GM21723 (cell line): ENCODE results near the gene CRYZL1.
"Not testable (repeated sequence)": the region's sequence is repeated elsewhere in the genome, so short reads cannot be mapped to it uniquely, and the experiment has no call there.

Source experiments
- ATAC-seq: cut with Tn5 transposase; IDR thresholded peaks from one replicate; pipeline ENCODE4 v1.9.1; 2021; ENCODE audit warnings: mild to moderate bottlenecking, moderate library complexity; ENCODE audit not compliant: unreplicated experiment

Gene CRYZL1

DNA sequence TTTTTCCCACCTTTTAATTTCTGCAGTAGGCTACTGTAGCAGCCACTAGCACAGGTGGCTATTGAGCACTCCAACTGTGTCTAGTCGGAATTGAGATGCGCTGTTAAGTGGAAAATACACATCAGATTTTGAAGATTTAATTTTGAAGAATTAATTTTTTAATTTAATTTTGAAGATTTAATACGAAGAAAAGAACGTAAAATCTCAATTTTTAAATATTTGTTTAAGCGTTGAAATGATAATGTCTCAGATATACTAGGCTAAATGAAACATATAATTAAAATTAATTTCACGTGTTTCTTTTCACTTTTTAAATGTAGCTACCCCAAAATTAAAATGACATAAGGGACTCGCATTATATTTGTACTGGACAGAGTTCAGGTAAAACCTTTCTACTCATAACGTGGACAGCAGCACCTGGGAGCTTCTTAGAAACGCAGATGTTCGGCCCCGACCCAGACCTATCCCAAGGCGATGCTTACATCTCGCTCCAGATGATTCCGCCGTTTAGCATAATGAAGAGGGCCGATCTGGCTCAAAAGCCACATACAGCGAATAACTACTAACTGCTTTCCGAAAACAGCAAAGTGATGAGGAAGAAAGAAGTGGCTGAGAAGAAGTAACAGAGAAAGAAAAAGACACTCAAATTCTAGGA is 717 bp downstream of the CRYZL1 start:
- no peak for ATAC-seq

DNA sequence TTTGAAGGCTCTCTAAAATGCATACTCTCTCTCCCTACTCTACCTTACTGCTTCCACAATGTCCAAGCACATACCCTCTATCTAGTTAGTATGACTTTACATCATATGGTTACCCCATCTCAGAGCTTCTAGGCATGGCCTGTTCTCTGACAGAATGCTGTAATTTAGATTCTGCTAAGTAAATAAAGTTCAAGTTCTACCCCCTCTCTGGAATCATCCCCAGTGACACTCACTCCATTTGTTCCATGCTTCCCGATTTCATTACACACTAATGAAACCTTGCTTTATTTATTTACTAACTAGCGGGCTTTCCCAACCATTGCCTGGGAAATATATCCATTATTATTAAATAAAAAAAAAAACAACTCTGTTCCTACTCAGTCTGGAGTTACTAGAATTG is 7.3 kb downstream of the CRYZL1 start:
- no peak for ATAC-seq

DNA sequence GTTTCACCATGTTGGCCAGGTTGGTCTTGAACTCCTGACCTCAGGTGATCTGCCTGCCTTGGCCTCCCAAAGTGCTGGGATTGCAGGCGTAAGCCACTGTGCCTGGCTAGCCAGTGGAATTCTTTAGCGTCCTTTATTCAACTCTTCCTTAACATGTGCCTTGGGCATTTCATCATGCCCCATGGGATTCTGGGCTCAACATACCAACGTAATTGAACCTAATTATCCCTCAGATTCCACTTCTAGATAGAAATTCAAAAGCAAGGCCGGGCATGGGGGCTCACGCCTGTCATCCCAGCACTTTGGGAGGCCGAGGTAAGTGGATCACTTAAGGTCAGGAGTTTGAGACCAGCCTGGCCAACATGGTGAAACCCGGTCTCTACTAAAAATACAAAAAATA is 15.4 kb downstream of the CRYZL1 start:
- not testable (repeated sequence) for ATAC-seq

DNA sequence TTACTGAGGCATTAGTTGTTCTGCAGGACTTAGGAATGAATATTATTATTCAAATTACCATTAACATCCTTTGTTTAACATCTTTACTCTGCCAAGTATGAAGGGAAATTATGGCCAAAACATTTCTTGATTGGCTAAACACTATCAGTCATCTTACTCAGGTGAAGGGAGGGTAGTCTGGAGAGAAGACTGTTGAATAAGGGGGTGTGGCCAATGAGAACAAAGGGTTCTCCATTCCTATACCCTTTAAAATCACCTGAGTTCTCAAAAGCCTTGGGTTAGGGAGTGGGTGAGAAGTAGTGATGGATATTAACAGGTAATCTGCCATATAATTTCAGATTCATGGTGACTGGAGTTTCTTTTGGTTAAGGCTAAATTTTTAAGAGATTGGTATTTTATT is 19.3 kb downstream of the CRYZL1 start:
- no peak for ATAC-seq

DNA sequence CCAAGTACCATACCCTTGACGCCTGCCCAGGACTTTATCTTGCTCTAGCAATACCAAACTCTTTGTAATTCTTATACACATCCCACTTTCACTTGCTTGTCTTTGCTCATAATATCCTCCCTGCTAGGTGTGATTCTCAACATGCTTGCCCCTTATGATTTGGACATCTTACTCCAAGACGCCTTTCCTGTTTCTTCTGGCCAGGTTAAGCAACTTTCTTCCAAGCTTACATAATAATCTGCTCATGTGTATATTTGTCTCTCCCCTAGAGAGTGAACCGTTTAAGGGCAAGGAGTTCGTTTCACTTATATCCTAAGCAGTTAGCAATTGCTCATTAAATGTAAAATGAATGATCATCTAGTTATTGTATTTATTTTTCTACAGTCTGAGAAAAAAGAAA is 21.8 kb downstream of the CRYZL1 start:
- no peak for ATAC-seq

DNA sequence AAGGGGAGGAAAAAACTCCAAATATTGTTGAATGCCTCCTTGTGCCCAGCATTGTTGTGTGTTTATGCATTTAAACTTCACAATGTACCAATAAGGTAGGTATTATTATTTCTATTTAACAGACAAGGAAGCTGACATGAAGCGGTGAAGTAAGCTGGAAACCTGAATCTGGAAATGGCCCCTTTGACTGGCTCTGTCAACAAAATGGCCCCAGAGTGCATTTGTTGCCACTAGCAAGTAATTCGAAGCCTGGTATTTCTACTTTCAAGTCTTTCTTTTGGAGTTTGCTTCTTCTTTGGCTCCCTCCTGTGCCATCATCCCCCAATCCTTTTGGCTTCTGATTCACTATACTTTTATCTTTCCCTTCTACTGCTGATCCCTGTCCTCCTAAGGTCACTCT is 23.1 kb downstream of the CRYZL1 start:
- no peak for ATAC-seq

DNA sequence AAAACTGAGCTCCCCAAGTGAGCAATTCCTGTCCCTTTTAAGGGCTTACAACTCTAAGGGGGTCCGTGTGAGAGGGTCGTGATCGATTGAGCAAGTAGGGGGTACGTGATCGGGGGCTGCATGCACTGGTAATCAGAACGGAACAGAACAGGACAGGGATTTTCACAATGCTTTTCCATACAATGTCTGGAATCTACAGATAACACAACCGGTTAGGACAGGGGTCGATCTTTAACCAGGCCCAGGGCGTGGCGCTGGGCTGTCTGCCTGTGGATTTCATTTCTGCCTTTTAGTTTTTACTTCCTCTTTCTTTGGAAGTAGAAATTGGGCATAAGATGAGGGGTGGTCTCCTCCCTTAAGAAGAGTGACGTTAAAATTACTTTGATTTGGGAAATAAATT is 24.0 kb downstream of the CRYZL1 start:
- ATAC-seq, result not testable (repeated sequence)

DNA sequence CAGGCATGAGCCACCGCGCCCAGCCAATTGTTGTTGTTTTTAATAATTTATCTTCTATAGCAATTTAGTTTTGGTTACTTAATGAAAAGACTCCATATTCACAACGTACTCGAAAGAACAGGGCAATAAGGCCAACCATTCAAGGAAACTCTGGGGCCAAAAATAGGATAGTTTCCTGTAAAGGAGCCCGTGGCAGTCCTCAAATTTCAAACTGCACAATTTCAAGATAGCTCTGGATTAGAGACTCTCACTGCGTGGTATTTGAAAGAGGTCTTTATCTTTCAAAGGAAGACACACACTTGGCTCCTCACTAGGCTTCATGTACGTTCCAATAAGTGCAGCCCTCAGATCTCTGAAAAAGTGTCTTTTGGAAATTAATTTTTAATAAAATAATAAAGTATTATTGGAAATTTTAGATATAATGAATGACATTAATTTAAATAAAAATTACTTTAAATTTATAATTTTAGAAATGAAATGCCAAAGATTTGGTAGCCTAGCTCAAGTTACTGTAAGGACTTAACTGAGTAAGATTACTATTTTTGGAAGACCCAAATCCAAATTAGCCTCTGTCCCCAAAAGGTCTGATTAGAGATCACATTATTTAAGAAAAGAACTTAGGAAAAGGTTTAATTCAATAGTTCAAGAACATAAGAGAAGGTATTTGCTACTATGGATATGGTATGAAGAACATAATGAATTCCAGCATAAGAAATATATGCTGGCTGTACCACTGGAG is 30.4 kb downstream of the CRYZL1 start:
- no peak for ATAC-seq

DNA sequence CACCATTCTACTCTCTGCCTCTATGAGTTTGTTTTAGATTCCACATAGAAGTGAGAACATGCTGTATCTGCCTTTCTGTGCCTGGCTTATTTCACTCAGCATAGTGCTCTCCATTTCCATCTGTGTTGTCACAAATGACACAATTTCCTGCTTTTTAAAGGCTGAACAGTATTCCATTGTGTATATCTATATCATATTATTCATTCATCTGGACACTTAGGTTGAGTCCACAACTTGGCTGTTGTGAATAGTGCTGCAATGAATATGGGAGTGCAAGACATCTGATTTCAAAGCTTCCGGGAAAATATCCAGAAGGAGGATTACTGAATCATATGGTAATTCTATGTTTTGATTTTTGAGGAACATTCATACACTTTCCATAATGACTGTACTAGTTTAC is 33.0 kb downstream of the CRYZL1 start:
- ATAC-seq, result no peak

DNA sequence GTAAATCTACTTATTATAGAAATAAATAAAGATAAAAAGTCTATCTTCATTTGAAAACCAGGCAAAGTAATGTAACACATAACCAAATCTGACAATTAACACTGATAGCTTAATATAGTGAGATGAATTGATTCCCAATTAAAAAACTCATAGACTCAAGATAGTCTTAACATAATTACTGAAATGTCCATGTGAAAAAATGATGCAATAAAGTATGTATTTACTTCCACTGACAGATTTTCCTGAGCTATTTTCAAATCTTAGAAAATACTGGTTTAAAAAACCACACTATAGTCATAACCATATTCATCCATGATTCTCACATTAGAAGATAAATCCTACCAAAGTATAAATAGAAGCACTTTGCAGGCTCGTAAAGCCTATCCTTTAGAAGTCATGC is 43.5 kb downstream of the CRYZL1 start:
- ATAC-seq, result no peak

DNA sequence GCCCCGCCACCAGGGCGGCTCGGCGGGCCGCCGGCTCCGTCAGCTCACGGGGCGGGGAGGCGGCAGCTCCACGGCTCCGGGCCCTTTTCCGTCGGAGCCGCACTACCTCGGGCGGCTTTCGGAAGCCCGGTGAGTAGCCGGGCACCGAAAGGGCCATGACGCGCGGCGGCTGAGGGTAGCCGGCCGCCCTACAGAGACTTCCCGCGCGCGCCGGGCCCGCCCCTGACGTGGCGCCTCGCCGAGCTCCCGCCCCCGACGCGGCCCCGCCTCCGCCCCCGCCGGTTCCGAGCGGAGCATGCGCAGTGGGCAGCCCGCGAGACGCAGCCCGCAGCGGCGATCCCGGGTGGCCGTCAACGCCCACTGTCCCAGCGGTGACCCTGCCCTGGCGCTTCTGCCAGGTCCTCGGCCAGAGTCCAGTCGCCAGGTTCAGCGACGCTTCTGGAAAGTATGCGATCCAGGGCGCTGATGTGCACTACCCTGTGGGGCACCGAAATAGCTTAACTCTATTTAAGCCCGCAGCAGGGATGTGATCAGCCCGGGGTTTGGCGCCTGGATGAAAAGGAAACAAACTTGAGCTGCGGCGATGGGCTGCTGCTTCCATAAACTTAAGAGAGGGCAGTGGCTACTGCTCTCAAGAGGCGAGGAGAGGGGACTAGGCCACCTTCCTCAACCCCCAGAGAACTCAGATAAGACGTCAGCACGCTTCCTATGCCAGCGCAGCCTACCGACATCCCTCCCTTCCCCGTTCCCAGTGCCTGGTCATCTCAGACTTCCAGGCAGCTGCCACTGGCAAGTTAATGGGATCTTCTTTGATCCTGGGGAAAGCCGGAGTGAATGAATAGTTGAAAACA is 52.8 kb downstream of the CRYZL1 start, which contains the start of gene DONSON:
DONSON (minus strand) TSS at position 200 of the 851 bp plus-strand sequence; CDS start at position 157, 43 bp downstream.
- ATAC-seq, result peak; percentile 88

DNA sequence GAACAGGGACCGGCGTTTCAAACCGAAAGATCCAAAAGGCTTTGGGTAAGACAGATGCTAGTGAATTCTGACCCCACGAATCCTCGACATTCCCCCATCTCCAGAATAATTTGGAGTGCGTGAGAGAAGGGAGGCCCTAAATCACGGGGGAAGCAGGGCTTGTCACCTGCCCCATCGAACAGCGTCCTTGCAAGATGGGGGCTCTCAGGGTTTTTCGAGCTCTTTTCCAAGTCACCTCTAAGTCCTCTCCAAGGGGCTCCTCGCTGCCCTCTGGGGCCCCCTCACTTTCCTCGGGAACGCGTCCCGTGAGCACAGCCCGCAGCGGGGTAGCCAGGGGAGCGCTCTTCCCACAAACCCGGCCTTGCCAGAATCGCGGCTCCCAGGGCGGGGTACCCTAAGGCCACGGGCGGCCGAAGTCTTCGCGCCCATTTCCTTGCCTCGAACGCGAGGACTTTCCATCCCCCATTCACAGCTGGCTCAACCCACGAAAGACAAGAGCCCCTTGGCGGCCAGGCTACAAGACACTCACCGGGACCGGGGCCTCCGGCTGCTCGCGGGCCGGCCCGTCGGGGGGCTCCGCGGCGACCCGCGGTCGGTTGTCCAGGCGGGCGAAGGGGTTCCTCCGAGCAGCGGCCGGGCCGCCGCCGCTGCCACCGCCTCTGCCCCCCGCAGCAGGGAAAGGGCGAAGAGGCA is 53.6 kb downstream of the CRYZL1 start:
- ATAC-seq, result peak; percentile 41

DNA sequence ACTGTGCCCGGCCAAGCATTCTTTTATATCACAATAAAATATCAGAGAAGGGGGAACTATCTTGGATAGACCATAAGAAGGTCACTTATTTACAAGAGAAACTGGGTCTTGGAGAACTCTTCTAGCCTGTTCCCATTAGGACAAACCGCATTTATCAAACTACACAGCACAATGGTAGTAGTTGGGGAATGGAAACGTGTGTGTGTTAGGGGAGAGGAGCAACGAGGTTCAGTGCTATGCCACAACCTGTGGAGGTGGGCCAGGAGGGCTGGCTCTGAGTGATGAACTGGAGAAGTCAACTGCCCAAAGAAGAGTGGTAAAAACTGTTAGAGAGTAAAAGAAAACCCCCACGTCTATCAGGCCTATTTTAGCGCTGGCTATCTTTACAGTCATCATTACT is 54.6 kb downstream of the CRYZL1 start:
- no peak for ATAC-seq

DNA sequence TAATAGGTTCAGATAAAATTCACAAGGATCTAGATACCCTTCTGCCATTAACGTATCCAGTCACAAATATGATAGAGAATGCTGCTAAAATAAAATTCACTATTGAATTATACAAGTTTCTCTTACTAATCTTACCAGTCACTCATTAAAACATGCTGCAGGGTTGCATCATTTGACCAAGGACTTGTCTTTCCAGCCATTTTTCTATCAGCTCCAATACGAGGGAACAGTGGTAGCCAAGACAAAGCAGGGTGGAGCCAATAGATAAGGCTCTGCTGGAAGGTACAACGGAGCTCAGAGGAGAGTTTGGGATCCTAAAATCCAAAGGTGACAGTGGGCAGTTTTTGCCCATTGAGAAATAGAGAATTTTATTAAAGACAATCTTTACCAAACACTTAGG is 57.1 kb downstream of the CRYZL1 start:
- no peak for ATAC-seq

DNA sequence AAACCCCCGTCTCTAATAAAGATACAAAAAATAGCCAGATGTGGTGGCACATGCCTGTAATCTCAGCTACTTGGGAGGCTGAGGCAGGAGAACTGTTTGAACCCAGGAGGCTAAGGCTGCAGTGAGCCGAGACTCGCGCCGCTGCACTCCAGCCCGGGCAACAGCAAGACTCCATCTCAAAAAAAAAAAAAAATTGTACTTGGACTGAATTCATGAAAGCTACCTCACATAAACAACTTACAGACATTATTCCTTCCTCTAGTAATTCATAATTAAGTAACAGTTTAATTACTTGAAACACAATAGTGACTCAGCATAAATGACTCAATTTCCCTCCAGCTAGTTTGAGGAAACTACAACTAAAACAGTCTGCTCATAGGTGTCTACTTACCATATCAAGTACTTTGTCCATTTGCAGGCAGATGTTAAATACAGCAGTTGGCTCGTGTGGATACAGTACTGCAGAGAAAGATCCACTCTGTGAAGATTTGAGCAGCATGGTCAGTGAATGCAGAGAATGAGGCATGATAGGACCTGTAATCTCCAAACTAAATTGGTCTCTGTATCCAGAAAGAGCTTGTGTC is 62.5 kb downstream of the CRYZL1 start:
- no peak for ATAC-seq

DNA sequence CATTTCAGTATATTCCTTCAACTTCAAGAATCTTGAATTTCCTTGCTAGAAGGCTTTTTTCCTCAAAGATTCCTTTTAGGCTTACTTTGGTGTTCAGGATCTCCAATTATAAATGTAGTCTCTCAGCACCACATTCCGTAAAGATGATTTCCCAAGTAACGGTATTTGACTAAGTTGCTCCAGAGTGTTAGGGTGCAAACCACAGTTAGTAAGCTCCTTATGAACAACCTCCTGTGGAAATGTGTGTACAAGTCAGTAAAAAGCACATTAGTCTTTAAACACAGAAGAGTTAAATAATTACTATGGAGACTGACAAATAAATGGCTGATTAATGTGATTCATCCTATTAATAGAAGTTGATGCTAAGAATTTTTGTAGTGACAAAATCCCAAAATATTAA is 63.3 kb downstream of the CRYZL1 start:
- ATAC-seq, result no peak

DNA sequence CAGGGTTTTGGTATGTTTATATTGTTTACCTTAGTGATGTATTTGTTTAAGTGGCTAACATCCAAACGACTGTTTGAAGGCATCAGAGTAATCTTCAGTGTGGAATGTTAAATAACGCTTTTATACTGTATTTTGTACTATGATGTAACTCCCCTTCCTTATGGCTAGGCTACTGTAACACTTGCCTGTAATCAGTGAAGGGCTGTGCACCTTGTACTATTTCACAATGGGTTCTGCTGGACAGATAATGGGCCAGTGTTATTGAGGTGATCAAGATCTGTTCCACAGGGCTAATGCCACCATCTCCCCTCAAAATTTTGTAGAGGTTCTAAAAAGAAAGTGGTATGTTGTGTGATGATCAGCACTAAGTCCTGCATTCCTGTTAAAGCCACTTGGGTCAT is 64.8 kb downstream of the CRYZL1 start:
- ATAC-seq, result not testable (repeated sequence)

DNA sequence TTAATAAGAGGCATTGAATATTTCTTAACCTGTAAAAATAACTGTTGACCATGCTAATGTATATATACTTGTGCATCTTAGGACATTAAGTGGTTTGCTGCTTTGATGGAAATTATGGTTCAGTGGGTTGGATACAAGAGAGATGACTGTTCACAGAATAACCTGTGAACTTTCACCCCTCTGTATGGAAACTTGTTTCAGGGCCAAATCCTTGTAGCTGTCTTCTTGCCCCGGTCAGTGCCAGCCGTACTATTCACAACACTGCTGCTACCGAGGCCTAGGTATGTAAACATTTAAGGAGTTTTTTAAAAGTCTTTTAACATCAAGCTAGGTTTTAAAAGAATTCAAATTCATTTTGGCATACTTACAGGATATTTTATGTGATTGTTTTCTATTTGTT is 69.2 kb downstream of the CRYZL1 start:
- no peak for ATAC-seq

DNA sequence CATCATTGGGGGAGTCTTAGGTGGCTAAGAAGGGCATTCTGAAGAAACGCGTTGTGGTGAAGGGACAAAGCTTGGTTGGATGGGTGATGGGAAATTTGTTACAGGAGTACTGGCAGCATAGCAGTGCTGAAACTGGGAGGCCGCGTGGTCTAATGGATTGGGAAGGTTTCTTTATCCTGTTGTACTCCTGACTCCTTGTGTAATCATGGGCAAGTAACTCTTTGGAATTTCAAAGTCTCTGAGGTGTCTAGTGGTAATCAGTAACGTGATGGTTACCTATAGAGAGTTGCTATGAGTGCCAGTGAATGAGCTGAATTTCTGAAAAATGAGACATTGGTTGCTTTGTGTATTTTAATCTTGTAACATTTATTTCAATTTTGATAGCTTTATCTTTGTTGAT is 71.5 kb downstream of the CRYZL1 start:
- no peak for ATAC-seq

DNA sequence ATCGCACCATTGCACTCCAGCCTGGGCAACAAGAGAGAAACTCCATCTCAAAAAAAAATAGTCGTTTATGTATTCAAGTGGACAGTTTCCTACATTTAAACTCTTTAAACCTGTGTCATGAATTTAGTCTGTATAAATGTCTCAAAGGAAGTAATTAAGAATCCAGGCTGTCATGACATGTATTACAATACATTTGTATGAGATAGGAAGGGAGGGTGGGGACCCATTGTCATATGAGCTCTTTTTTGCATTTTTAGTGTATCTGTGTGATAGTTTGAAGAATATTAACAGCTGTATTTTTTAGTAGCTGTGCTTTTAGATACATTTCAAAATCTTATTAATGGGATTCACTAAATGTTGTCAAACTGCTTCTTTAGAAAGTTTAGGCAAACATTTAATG is 73.1 kb downstream of the CRYZL1 start:
- no peak for ATAC-seq

DNA sequence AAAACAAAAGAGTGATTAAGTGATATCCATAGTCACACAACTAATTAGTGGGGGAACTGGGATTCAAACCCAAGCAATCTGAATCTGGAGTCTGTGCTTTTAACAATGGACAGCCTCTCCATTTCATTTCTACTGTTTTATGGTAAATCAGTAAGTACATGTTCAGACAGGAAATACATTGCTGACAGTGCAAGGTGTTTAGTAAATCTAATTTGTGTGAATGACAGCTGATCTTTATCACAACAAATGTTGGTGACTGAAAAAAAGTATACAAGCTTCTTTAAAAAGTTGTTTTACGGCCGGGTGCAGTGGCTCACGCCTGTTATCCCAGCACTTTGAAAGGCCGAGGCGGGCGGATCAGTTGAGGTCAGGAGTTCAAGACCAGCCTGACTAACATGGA is 73.6 kb downstream of the CRYZL1 start:
- no peak for ATAC-seq
